Heart right ventricle (tissue), 16 donors: Measurements from ENCODE around the gene CXADR. TPM values are rescaled to one million over a fixed set of nuclear protein-coding genes. Genes with fewer than 3 reads are reported as not detected.
"Not testable (repeated sequence)": the region's sequence is repeated elsewhere in the genome, so short reads cannot be mapped to it uniquely, and the experiment has no call there.

Experiments used
- ATAC-seq, 8 donors: fragments of 200-7000 bp; cut with Tn5 transposase; one replicate each; pipeline ENCODE4 v1.9.1; 2020; ENCODE audit warnings: mild to moderate bottlenecking in 8 of 8, moderate library complexity in 8 of 8, moderate number of reproducible peaks in 1 of 8
- DNase-seq, 2 donors: peaks; one replicate each; pipeline ENCODE4 v3.0.0-alpha.2; 2020
- H3K27ac ChIP-seq, 10 donors: fragments of 200-600 bp; sonication (generic) in 2 of 10; one replicate each; pipeline versions ENCODE4 v1.5.0 to v1.8.0; 2020 to 2022; ENCODE audit warnings: mild to moderate bottlenecking in 3 of 10
- H3K27me3 ChIP-seq, 7 donors: fragments of 200-600 bp; one replicate each; pipeline ENCODE4 v1.8.0; 2021 to 2022; ENCODE audit warnings: mild to moderate bottlenecking in 2 of 7
- H3K36me3 ChIP-seq, 9 donors: fragments of 200-600 bp; sonication (generic) in 1 of 9; one replicate each; pipeline versions ENCODE4 v1.5.0 to v1.8.0; 2020 to 2022; ENCODE audit warnings: mild to moderate bottlenecking in 2 of 9
- H3K4me1 ChIP-seq, 9 donors: fragments of 200-600 bp; sonication (generic) in 1 of 9; one replicate each; pipeline versions ENCODE4 v1.5.0 to v1.8.0; 2020 to 2022; ENCODE audit warnings: mild to moderate bottlenecking in 4 of 9
- H3K4me3 ChIP-seq, 10 donors: fragments of 200-600 bp; sonication (generic) in 2 of 10; one replicate each; pipeline versions ENCODE4 v1.5.0 to v1.8.0; 2020 to 2022; ENCODE audit warnings: mild to moderate bottlenecking in 7 of 10, moderate library complexity in 2 of 10
- H3K9me3 ChIP-seq, 11 donors: fragments of 200-600 bp in 10 of 11; sonication (generic) in 2 of 11; one replicate each; pipeline versions ENCODE4 v1.5.0 to v1.8.0; 2013 to 2022; ENCODE audit warnings: mild to moderate bottlenecking in 2 of 11, control low read depth in 1 of 11, moderate library complexity in 1 of 11
- WGBS, 2 donors: extraction: QIAGEN DNeasy Blood & Tissue Kit; methylation state at CpG; one replicate each; pipeline ENCODE4 v1.1.7; 2013; ENCODE audit warnings: inconsistent platforms in 1 of 2; 5-methylcytosine and 5-hydroxymethylcytosine counted together
- intact Hi-C, 10 donors: fragments of 100-400 bp; cut with DNase I; formaldehyde crosslinking; loops; one replicate each; pipeline versions ENCODE4 v1.11.1 to v1.14.2; 2022
- polyA plus RNA-seq, 2 donors: library from polyadenylated mRNA; stranded (reverse); fragments of 200-250 nt; gene quantifications; one replicate each; pipeline ENCODE4 v1.2.3, GENCODE V29; 2013
- total RNA-seq, 10 donors: library from RNA; stranded (reverse); fragmentation: NEBNext Ultra II Directional in 3 of 10; extraction: Animal tissue kit (Norgen Biotek cat#: 25700) in 3 of 10; gene quantifications; one replicate each; pipeline versions ENCODE4 v1.2.1 to v1.2.4, GENCODE V29; 2021 to 2023
- TF ChIP-seq, protein P1 (sequence below), 9 donors: fragments of 200-600 bp; sonication (generic) in 2 of 9; IDR thresholded peaks; one replicate each; pipeline versions ENCODE4 v1.5.0 to v1.8.0; 2021 to 2022; ENCODE audit warnings: antibody characterized with exemption in 9 of 9, mild to moderate bottlenecking in 5 of 9, moderate library complexity in 1 of 9
- donor health status: Arrhythmogenic right ventricular cardiomyopathy.
- donor health status: ischemic (EF 13 %, LVEDD 7.1; RV severe dilation, severe dysfunction).
- donor health status: healthy with polysubstance abuse.
- donor health status: DM: no; HTN: yes; CAD: no.
- donor health status: DM: no; HTN: no; CAD: no.
- donor health status: ischemic (EF 25% LVEDD 6.9; RV normal size, moderate dysfunction).
- donor health status: ischemic (EF 25% LVEDD 5.7; RV mildly dilated, moderate dysfunction).
- donor health status: healthy.
- donor health status: DM: yes; HTN: yes; CAD: no.
- donor health status: Ischemic cardiomyopathy.
- donor health status: ischemic (EF 35%, LVEDD 5.7; RV mildly dilated, moderate dysfunction).
- donor health status: nonischemic (EF 11% LVEDD 7.7; RV severe dilation, severe dysfunction).
- donor health status: DM: yes; HTN: yes; CAD: no.
- donor health status: PGD.
- donor health status: ischemic (EF 29% LVEDD 5.4; RV normal size, mild dysfunction).
- donor health status: nonischemic (EF 23%, LVEDD 6.1; RV moderate dilation, normal function).

Gene CXADR
- total and polyA plus RNA-seq, 12 donors = 6.4 to 42.1 (median 27.7) TPM

DNA sequence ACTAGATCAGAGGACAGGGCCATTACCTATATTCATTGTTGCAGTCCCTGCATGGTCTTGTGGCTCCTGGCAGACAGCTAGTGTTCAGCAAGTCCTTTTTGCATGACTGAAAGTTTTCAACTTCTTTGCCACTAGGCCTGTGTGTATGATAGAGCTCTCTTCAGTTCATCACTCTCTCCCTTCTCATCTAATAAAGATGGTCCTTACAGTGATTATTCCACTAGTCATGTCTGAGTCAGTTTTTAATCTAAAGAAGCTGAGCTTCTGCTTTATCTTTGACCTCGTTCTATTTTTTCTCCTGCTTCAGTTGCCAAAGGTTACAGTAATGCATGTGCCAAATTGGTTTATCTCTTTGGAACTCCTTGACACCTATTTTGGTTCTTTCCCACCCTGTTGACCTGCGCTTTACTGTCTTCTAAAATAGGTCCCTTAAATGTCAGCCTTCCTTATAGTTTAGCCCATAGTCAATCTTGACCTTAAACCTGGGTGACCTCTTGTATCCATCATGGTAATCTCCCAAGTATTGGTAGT is 6.4 kb downstream of the CXADR start:
- DNase-seq (no peak), ATAC-seq (peak in 6 of 8 donors; percentile 39 to 73 (median 56))
- no peaks in the 10 kb centered on the region for H3K36me3 ChIP-seq
- H3K27ac ChIP-seq = peak overlapping the region in 3 of 10 donors; percentile 34 to 39 (median 36)
- intact Hi-C loops = loop anchor here in 2 of 10 donors (10.0 kb wide), 2 partner anchors 66 to 134 kb away; no protein-coding TSS in a partner anchor
- H3K9me3 ChIP-seq = no peaks in the 10 kb centered on the region
- no peak overlapping the region for H3K4me3 ChIP-seq
- TF ChIP-seq, protein P1, sequence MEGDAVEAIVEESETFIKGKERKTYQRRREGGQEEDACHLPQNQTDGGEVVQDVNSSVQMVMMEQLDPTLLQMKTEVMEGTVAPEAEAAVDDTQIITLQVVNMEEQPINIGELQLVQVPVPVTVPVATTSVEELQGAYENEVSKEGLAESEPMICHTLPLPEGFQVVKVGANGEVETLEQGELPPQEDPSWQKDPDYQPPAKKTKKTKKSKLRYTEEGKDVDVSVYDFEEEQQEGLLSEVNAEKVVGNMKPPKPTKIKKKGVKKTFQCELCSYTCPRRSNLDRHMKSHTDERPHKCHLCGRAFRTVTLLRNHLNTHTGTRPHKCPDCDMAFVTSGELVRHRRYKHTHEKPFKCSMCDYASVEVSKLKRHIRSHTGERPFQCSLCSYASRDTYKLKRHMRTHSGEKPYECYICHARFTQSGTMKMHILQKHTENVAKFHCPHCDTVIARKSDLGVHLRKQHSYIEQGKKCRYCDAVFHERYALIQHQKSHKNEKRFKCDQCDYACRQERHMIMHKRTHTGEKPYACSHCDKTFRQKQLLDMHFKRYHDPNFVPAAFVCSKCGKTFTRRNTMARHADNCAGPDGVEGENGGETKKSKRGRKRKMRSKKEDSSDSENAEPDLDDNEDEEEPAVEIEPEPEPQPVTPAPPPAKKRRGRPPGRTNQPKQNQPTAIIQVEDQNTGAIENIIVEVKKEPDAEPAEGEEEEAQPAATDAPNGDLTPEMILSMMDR (IDR thresholded peaks at IDR 0.05) = no peak
- 38 to 46% methylated on average over 2 of the region's 2 CpGs for WGBS, 2 donors
- peaks cover 0 to 20% (median 0%) of the 10 kb centered on the region in 7 donors for H3K27me3 ChIP-seq
- H3K4me1 ChIP-seq = peaks cover 0 to 26% (median 9%) of the 10 kb centered on the region in 9 donors

DNA sequence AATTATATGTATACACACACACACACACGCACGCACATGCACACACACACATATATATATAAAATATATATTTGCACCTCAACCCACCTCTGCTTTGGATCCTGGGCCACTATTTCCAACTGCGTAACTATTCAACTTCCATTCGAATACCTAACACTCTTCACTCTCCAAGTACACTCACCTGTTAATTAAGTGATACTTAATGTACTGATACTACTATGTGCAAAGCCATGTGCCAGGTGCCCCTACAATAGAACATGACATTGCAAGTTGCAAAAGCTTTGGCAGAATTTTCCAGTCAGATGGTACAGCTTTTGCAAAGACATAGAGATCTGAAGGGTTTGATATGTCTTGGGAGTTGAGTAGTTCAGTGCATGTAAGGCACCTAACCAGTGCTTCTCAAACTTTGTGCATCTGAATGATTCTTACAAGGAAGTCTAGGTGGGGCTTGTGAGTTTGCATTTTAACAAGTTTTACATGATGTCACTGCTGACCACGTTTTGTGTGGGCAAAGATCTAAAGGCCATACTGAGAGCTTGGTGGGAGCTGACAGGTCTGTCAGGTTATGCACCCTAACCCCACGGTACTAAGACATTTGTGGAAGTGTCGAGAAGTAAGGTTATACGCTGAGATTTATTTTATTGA is 7.2 kb downstream of the CXADR start:
- TF ChIP-seq, protein P1 (IDR thresholded peaks at IDR 0.05) = no peak
- ATAC-seq (no peak), DNase-seq (no peak)
- Histone ChIP-seq H3K4me1 (peaks cover 0 to 28% (median 7%) of the 10 kb centered on the region in 9 donors), H3K27ac (no peak overlapping the region), H3K4me3 (no peak overlapping the region), H3K36me3 (no peaks in the 10 kb centered on the region), H3K27me3 (peaks cover 0 to 12% (median 0%) of the 10 kb centered on the region in 7 donors), H3K9me3 (no peaks in the 10 kb centered on the region)
- 78% methylated on average over 8 of the region's 8 CpGs for WGBS, 2 donors
- intact Hi-C loops = loop anchor here in 2 of 10 donors (10.0 kb wide), 2 partner anchors 65 to 135 kb away; no protein-coding TSS in a partner anchor

DNA sequence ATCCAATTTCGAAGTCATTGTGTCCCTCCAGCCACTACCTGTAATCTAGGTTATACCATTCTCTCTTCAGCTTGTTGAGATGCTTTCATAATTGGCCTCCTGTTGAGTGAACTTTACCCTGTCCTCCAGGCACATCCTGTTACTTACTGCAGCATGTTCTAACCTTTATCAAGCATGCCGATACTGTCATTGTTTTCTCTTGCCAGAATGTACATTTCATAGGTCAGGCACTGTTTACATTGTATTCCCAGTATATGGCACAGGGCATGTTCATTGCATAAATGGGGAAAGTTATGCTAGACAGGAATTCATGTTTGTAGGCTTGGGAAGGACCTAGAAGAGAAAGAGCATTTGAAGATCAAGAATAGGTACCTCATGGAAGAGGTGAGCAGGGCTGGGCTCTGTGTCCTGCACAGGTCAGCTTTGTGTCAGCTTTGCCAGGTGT is 10.2 kb downstream of the CXADR start:
- Histone ChIP-seq H3K27ac (no peak overlapping the region), H3K27me3 (no peaks in the 10 kb centered on the region), H3K9me3 (no peaks in the 10 kb centered on the region), H3K4me1 (peaks cover 0 to 31% (median 9%) of the 10 kb centered on the region in 9 donors), H3K4me3 (no peak overlapping the region), H3K36me3 (no peaks in the 10 kb centered on the region)
- 53 to 55% methylated on average over 2 of the region's 2 CpGs for WGBS, 2 donors
- DNase-seq = no peak
- intact Hi-C loops = no loop called here
- no peak for ATAC-seq
- TF ChIP-seq, protein P1 (IDR thresholded peaks at IDR 0.05) = no peak

DNA sequence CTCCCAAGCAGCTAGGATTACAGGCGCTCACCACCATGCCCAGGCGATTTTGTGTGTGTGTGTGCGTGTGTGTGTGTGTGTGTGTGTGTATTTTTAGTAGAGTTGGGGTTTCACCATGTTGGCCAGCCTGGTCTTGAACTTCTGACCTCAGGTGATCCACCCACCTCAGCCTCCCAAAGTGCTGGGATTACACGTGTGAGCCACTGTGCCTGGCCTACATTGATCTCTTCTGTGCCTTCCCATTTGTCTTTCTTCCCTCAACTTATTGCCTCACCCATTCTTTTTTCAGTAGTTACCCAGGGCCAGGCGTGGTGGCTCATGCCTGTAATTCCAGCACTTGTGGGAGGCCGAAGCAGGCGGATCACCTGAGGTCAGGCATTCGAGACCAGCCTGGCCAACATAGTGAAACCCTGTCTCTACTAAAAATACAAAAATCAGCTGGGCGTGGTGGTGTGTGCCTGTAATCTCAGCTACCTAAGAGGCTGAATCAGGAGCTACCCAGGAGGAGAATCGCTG is 11.2 kb downstream of the CXADR start:
- H3K4me3 ChIP-seq, H3K9me3 ChIP-seq, H3K27me3 ChIP-seq, intact Hi-C loops, DNase-seq, H3K27ac ChIP-seq, H3K36me3 ChIP-seq, ATAC-seq: not testable (repeated sequence)
- 86% methylated on average over 10 of the region's 10 CpGs for WGBS, 2 donors
- H3K4me1 ChIP-seq = peaks cover 0 to 21% (median 4%) of the 10 kb centered on the region in 9 donors
